CD4-positive, alpha-beta T cell treated with Interleukin-17A for 1 hour (primary cell): Measurements from ENCODE around the gene IRF1.
"Not testable (repeated sequence)": the region's sequence is repeated elsewhere in the genome, so short reads cannot be mapped to it uniquely, and the experiment has no call there.

Source experiments
- DNase-seq: peaks from one replicate; pipeline ENCODE4 v3.0.0-alpha.2; 2020

IRF1 gene

GRCh38 chr5:132490484-132491367 lies at the start of gene IRF1:
Gene IRF1 (minus strand): TSS chr5:132490773. CDS start chr5:132489478, 1,295 bp downstream.
- DNase-seq: peak; percentile 98

- no peak for DNase-seq
Observed at GRCh38 chr5:132540149-132540548, 49.6 kb upstream of the IRF1 start.

- DNase-seq: no peak
Observed at GRCh38 chr5:132539716-132540115, 49.1 kb upstream of the IRF1 start.

GRCh38 chr5:132530946-132531345 lies 40.4 kb upstream of the IRF1 start:
- no peak for DNase-seq

GRCh38 chr5:132528866-132529634 lies 38.5 kb upstream of the IRF1 start:
- DNase-seq: peak; percentile 16

- DNase-seq: no peak
Observed at GRCh38 chr5:132528021-132528420, 37.4 kb upstream of the IRF1 start.

GRCh38 chr5:132526974-132527564 lies 36.5 kb upstream of the IRF1 start:
- no peak for DNase-seq

- peak; percentile 62 for DNase-seq
Observed at GRCh38 chr5:132526290-132526973, 35.9 kb upstream of the IRF1 start.

- DNase-seq: no peak
Observed at GRCh38 chr5:132525299-132525724, 34.7 kb upstream of the IRF1 start.

GRCh38 chr5:132524877-132525276 lies 34.3 kb upstream of the IRF1 start:
- not testable (repeated sequence) for DNase-seq

GRCh38 chr5:132522067-132522466 lies 31.5 kb upstream of the IRF1 start:
- not testable (repeated sequence) for DNase-seq

- DNase-seq: not testable (repeated sequence)
Observed at GRCh38 chr5:132513618-132514336, 23.2 kb upstream of the IRF1 start.

GRCh38 chr5:132510076-132510475 lies 19.5 kb upstream of the IRF1 start:
- DNase-seq: no peak

- DNase-seq: peak; percentile 30
Observed at GRCh38 chr5:132506094-132506692, 15.6 kb upstream of the IRF1 start.

- DNase-seq: no peak
Observed at GRCh38 chr5:132505641-132506040, 15.1 kb upstream of the IRF1 start.

- DNase-seq: no peak
Observed at GRCh38 chr5:132504746-132505145, 14.2 kb upstream of the IRF1 start.

GRCh38 chr5:132503244-132503643 lies 12.7 kb upstream of the IRF1 start:
- DNase-seq: no peak

- DNase-seq: no peak
Observed at GRCh38 chr5:132501961-132502931, 11.7 kb upstream of the IRF1 start.

GRCh38 chr5:132501629-132501956 lies 11.0 kb upstream of the IRF1 start:
- no peak for DNase-seq

- DNase-seq: peak; percentile 84
Observed at GRCh38 chr5:132500931-132501628, 10.5 kb upstream of the IRF1 start.
